ENCODE data around the gene ADGRF1. TPM values are rescaled to one million over a fixed set of nuclear protein-coding genes. Genes with fewer than 3 reads are reported as not detected.
"Not testable (repeated sequence)": the region's sequence is repeated elsewhere in the genome, so short reads cannot be mapped to it uniquely, and the experiment has no call there.

The ADGRF1 gene
- total RNA-seq, 2 donors from 2014 or later = not detected

DNA sequence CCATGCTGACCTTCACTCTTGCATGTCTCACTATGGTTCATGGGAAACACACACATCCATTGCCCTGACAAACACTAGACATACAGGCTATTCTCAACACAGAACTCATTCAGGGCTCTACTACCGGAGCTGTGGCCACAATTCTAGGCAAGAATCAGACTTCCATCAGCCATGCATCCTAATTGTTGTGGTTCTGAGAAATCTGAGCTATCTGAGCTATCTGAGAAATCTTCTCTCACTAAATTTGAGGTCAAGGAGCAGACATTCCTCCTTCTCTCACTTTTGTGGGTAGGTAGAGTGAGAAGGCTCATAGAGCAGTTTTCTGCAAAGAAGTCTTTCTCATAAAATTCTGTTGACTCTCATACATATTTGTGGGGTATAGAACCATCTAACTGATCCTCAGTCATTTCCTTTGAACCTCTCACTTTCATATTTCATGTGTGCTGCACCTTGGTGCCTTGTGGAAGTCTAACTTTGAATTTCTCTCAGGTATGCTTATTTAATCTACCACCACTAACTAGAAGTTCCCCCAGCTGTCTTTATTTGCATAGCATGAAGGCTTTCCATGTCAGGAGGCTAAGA is 43.6 kb downstream of the ADGRF1 start:
- Mint-ChIP-seq H3K27me3 (ENCODE audit: low read depth) (peaks cover 8% of the 10 kb centered on the region), H3K36me3 (ENCODE audit: insufficient read depth in 2 of 2) (no peaks in the 10 kb centered on the region), H3K4me1 (ENCODE audit: low read depth) (no peaks in the 10 kb centered on the region), H3K4me3 (no peak overlapping the region), H3K9me3 (peaks cover 0 to 2% of the 10 kb centered on the region in 2 donors), H3K27ac (no peak overlapping the region)
- DNase-seq = no peak
- no peak for ATAC-seq (replicated peaks in 1 of 2)

DNA sequence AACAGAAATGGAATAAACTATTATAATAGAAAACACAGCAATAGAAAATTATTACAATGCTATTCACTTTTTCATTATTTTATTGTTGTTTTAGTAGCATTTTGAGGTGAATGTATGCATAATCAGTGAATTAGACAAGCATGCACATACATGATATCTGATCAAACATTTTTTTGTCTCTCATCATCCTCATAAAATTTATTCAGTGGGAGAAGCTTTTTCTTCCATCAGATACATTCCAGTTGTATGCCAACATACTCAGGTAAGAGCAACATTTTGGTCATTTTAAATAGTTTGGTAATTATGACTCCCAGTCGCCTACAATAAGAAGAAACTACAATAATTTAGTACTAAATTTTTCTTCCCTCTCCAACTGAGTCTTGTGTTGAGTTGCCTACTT is 44.5 kb downstream of the ADGRF1 start:
- Mint-ChIP-seq H3K36me3 (ENCODE audit: insufficient read depth in 2 of 2) (no peaks in the 10 kb centered on the region), H3K9me3 (peaks cover 0 to 2% of the 10 kb centered on the region in 2 donors), H3K27me3 (ENCODE audit: low read depth) (peaks cover 8% of the 10 kb centered on the region), H3K27ac (no peak overlapping the region), H3K4me1 (ENCODE audit: low read depth) (no peaks in the 10 kb centered on the region), H3K4me3 (no peak overlapping the region)
- DNase-seq = no peak
- ATAC-seq (replicated peaks in 1 of 2) = no peak

GRCh38 chr6:46996860-46997641 is 45.1 kb downstream of the ADGRF1 start:
- no peak overlapping the region for H3K27ac Mint-ChIP-seq
- H3K27me3 Mint-ChIP-seq (ENCODE audit: low read depth) = peaks cover 10% of the 10 kb centered on the region
- no peak for DNase-seq
- no peaks in the 10 kb centered on the region for H3K4me1 Mint-ChIP-seq (ENCODE audit: low read depth)
- H3K9me3 Mint-ChIP-seq = peaks cover 0 to 2% of the 10 kb centered on the region in 2 donors
- H3K4me3 Mint-ChIP-seq = no peak overlapping the region
- no peaks in the 10 kb centered on the region for H3K36me3 Mint-ChIP-seq (ENCODE audit: insufficient read depth in 2 of 2)
- ATAC-seq (replicated peaks in 1 of 2) = no peak

- H3K36me3 Mint-ChIP-seq (ENCODE audit: insufficient read depth in 2 of 2) = no peaks in the 10 kb centered on the region
- no peak overlapping the region for H3K4me3 Mint-ChIP-seq
- H3K4me1 Mint-ChIP-seq (ENCODE audit: low read depth) = no peaks in the 10 kb centered on the region
- ATAC-seq (replicated peaks in 1 of 2) = no peak
- H3K27me3 Mint-ChIP-seq (ENCODE audit: low read depth) = peaks cover 19% of the 10 kb centered on the region
- no peak for DNase-seq
- H3K27ac Mint-ChIP-seq = no peak overlapping the region
- peaks cover 0 to 2% of the 10 kb centered on the region in 2 donors for H3K9me3 Mint-ChIP-seq
Measured at GRCh38 chr6:46994933-46995332, 47.2 kb downstream of the ADGRF1 start.

DNA sequence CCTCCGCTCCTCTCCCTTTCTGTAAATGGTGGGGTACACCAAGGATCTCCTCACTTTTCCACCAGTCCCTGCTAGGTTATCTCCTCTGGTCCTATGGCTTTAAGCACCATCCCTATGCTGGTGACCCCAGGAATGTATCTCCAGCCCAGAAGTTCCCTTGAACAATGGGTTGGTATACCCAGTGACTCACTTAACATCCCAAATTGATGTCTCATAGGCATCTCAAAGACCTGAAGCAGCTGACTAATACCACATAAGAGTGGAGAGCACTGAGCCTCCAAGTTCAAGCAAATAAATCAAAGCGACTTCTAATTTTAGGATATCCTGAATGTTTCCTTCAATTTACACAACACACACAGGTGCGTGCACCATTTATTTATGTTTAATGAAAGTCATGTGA is 48.3 kb downstream of the ADGRF1 start:
- Mint-ChIP-seq H3K27me3 (ENCODE audit: low read depth) (peaks cover 19% of the 10 kb centered on the region), H3K27ac (no peak overlapping the region), H3K9me3 (peaks cover 0 to 2% of the 10 kb centered on the region in 2 donors), H3K4me3 (no peak overlapping the region), H3K4me1 (ENCODE audit: low read depth) (no peaks in the 10 kb centered on the region), H3K36me3 (ENCODE audit: insufficient read depth in 2 of 2) (no peaks in the 10 kb centered on the region)
- no peak for DNase-seq
- ATAC-seq (replicated peaks in 1 of 2) = no peak

DNA sequence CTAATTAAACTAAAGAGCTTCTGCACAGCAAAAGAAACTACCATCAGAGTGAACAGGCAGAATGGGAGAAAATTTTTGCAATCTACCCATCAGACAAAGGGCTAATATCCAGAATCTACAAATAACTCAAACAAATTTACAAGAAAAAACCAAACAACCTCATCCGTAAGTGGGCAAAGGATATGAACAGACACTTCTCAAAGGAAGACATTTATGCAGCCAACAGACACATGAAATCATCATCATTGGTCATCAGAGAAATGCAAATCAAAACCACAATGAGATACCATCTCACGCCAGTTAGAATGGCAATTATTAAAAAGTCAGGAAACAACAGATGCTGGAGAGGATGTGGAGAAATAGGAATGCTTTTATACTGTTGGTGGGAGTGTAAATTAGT is 49.7 kb downstream of the ADGRF1 start:
- not testable (repeated sequence) for DNase-seq; ATAC-seq (replicated peaks in 1 of 2); H3K27ac Mint-ChIP-seq; H3K36me3 Mint-ChIP-seq (ENCODE audit: insufficient read depth in 2 of 2); H3K4me1 Mint-ChIP-seq (ENCODE audit: low read depth); H3K4me3 Mint-ChIP-seq; H3K9me3 Mint-ChIP-seq
- H3K27me3 Mint-ChIP-seq (ENCODE audit: low read depth) = peaks cover 11% of the 10 kb centered on the region

GRCh38 chr6:46990818-46991510 is 51.2 kb downstream of the ADGRF1 start:
- H3K9me3 Mint-ChIP-seq; H3K36me3 Mint-ChIP-seq (ENCODE audit: insufficient read depth in 2 of 2); H3K27ac Mint-ChIP-seq; ATAC-seq (replicated peaks in 1 of 2); H3K4me3 Mint-ChIP-seq; H3K4me1 Mint-ChIP-seq (ENCODE audit: low read depth): not testable (repeated sequence)
- peak in 1 of 2 donors; percentile 3 for DNase-seq
- H3K27me3 Mint-ChIP-seq (ENCODE audit: low read depth) = peaks cover 11% of the 10 kb centered on the region

GRCh38 chr6:46990031-46990644 is 52.0 kb downstream of the ADGRF1 start:
- Mint-ChIP-seq H3K36me3 (ENCODE audit: insufficient read depth in 2 of 2) (no peaks in the 10 kb centered on the region), H3K4me3 (no peak overlapping the region), H3K27me3 (ENCODE audit: low read depth) (peaks cover 11% of the 10 kb centered on the region), H3K4me1 (ENCODE audit: low read depth) (no peaks in the 10 kb centered on the region), H3K27ac (no peak overlapping the region), H3K9me3 (no peaks in the 10 kb centered on the region)
- DNase-seq = no peak
- ATAC-seq (replicated peaks in 1 of 2) = no peak

DNA sequence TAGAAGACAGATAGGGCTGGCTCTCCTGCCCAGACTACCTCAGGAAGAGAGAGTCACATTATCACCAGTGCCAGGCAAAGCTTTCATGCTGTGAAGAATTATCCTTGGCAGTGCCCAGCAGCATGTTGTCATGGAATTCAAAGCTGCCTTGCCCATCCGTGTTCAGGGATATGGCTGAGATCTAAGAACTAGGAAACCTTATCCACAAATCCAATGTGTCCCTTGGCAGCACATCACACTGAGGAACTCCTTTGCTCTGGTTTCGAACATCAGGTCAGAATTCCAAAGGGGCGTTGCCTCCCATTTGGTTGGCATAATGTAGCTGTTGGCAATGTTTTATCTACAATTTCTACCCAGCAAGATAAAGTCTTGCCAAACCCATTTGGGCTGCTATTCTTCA is 52.7 kb downstream of the ADGRF1 start:
- DNase-seq (no peak), ATAC-seq (replicated peaks in 1 of 2) (no peak)
- H3K4me3 Mint-ChIP-seq = no peak overlapping the region
- H3K4me1 Mint-ChIP-seq (ENCODE audit: low read depth) = no peaks in the 10 kb centered on the region
- no peaks in the 10 kb centered on the region for H3K9me3 Mint-ChIP-seq
- no peak overlapping the region for H3K27ac Mint-ChIP-seq
- no peaks in the 10 kb centered on the region for H3K36me3 Mint-ChIP-seq (ENCODE audit: insufficient read depth in 2 of 2)
- H3K27me3 Mint-ChIP-seq (ENCODE audit: low read depth) = peaks cover 11% of the 10 kb centered on the region

DNA sequence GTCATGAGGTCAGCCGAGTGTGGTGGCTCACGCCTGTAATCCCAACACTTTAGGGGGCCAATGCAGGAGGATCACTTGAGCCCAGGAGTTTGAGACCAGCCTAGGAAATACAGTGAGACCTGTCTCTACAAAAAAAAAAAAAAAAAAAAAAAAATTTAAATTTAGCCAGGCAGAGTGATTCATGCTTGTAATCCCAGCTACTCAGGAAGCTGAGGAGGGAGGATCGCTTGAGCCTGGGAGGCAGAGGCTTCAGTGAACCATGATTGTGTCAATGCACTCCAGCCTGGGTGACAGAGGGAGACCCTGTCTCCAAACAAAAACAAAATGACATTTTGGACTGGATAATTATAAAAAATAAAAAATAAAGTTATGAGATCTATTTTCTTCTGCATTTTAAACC is 56.2 kb downstream of the ADGRF1 start:
- no peaks in the 10 kb centered on the region for H3K9me3 Mint-ChIP-seq
- no peak for ATAC-seq (replicated peaks in 1 of 2)
- no peak for DNase-seq
- H3K36me3 Mint-ChIP-seq (ENCODE audit: insufficient read depth in 2 of 2) = no peaks in the 10 kb centered on the region
- H3K4me1 Mint-ChIP-seq (ENCODE audit: low read depth) = no peaks in the 10 kb centered on the region
- H3K4me3 Mint-ChIP-seq = no peak overlapping the region
- H3K27ac Mint-ChIP-seq = no peak overlapping the region
- H3K27me3 Mint-ChIP-seq (ENCODE audit: low read depth) = no peaks in the 10 kb centered on the region

DNA sequence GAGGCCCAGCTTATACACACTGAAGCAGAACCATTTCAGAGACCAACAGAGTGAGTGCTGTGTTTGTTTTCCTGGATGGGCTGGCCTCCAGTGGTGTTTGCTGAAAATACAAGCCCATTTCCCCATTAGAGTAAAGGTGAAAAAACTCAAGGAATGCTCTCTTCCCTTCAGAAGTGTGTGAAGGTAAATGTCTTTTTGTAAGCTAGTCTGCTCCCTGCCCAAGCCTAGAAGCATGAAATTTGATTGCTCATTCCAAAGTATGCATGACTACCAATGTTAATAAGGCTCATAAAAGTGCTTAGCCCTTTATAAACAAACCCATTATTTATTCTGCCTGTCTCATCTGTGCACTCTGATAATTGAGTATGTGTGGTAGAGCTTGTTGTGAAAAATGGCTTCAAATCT is 59.1 kb downstream of the ADGRF1 start:
- no peak for DNase-seq
- Mint-ChIP-seq H3K4me1 (ENCODE audit: low read depth) (no peaks in the 10 kb centered on the region), H3K9me3 (no peaks in the 10 kb centered on the region), H3K27ac (no peak overlapping the region), H3K27me3 (ENCODE audit: low read depth) (no peaks in the 10 kb centered on the region), H3K36me3 (ENCODE audit: insufficient read depth in 2 of 2) (no peaks in the 10 kb centered on the region), H3K4me3 (no peak overlapping the region)
- no peak for ATAC-seq (replicated peaks in 1 of 2)

- Mint-ChIP-seq H3K27ac (no peak overlapping the region), H3K4me1 (ENCODE audit: low read depth) (no peaks in the 10 kb centered on the region), H3K27me3 (ENCODE audit: low read depth) (no peaks in the 10 kb centered on the region), H3K4me3 (no peak overlapping the region), H3K9me3 (no peaks in the 10 kb centered on the region), H3K36me3 (ENCODE audit: insufficient read depth in 2 of 2) (peaks cover 0 to 1% of the 10 kb centered on the region in 2 donors)
- DNase-seq = no peak
- ATAC-seq (replicated peaks in 1 of 2) = no peak
Measured at GRCh38 chr6:46979206-46979605, 62.9 kb downstream of the ADGRF1 start.

DNA sequence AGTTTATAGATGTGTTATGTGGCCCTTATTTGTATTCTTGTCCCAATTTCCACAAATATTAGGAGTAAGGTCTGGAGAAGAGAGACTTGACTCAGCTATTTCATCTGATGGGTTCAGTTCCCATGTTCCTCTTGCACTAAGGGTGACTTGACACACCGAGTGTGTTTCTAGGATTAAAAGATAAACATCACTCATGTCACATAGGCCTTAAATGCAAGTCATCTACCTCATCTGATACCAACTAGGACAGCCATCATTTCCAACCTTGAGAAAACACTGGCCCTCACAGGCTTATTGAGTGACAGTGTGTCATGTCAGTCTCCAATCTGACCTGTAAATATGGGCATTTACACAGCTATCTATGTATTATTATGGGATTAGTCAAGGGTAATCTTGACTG is 67.3 kb downstream of the ADGRF1 start:
- peaks cover 0 to 1% of the 10 kb centered on the region in 2 donors for H3K36me3 Mint-ChIP-seq (ENCODE audit: insufficient read depth in 2 of 2)
- no peaks in the 10 kb centered on the region for H3K4me1 Mint-ChIP-seq (ENCODE audit: low read depth)
- no peaks in the 10 kb centered on the region for H3K9me3 Mint-ChIP-seq
- DNase-seq (no peak), ATAC-seq (replicated peaks in 1 of 2) (no peak)
- H3K4me3 Mint-ChIP-seq = no peak overlapping the region
- H3K27ac Mint-ChIP-seq = no peak overlapping the region
- H3K27me3 Mint-ChIP-seq (ENCODE audit: low read depth) = peaks cover 8% of the 10 kb centered on the region
